H1 (cell line): Measurements from ENCODE around the gene CUBN. TPM values are rescaled to one million over a fixed set of nuclear protein-coding genes. Genes with fewer than 3 reads are reported as not detected.

Source experiments
- CTCF ChIA-PET: fragments of 300-600 bp; sonication (Branson Sonifier 250); formaldehyde crosslinking; loops from one replicate; lab custom pipeline; 2021; ENCODE audit not compliant: partially characterized antibody; lab: Charles Lee
- POLR2A ChIA-PET: fragments of 300-600 bp; sonication (Branson Sonifier 250); formaldehyde crosslinking; loops from one replicate; lab custom pipeline; 2021; ENCODE audit warnings: inconsistent platforms; ENCODE audit not compliant: partially characterized antibody; lab: Charles Lee
- DNase-seq, 2 experiments: peaks; one replicate each; pipeline versions ENCODE4 v3.0.0 to v3.0.0-alpha.2; 2010 to 2022; ENCODE audit warnings: low spot score in 2 of 2, low read depth in 1 of 2, mixed read lengths in 1 of 2
- FAIRE-seq: peaks from 2 replicates; lab custom pipeline; 2011; peaks lifted over from hg19 to GRCh38; lab: Jason Lieb, UNC
- H2AFZ ChIP-seq: 2 replicates; pipeline ENCODE4 v1.8.1; 2012; ENCODE audit warnings: low read length, inconsistent platforms
- H2AK5ac ChIP-seq: 2 replicates; pipeline ENCODE4 v1.6.1; 2013; ENCODE audit warnings: low read depth, low read length
- H2BK120ac ChIP-seq: replicated peaks from 2 replicates; pipeline ENCODE3; 2013; ENCODE audit warnings: low read depth, low read length, inconsistent platforms
- H2BK12ac ChIP-seq: 2 replicates; pipeline ENCODE4 v1.6.1; 2013; ENCODE audit warnings: low read depth, low read length
- H2BK15ac ChIP-seq: 2 replicates; pipeline ENCODE4 v1.6.1; 2013; ENCODE audit warnings: low read length
- H2BK20ac ChIP-seq: 2 replicates; pipeline ENCODE4 v1.6.1; 2013; ENCODE audit warnings: low read length
- H2BK5ac ChIP-seq: 2 replicates; pipeline ENCODE4 v1.6.1; 2013; ENCODE audit warnings: low read depth, low read length
- H3K14ac ChIP-seq: 2 replicates; pipeline ENCODE4 v1.6.1; 2013; ENCODE audit warnings: inconsistent platforms; ENCODE audit not compliant: insufficient read length
- H3K18ac ChIP-seq: 2 replicates; pipeline ENCODE4 v1.6.1; 2013; ENCODE audit warnings: low read length; ENCODE audit errors: extremely low read depth
- H3K23ac ChIP-seq: 2 replicates; pipeline ENCODE4 v1.6.1; 2013; ENCODE audit warnings: inconsistent platforms; ENCODE audit not compliant: insufficient read length
- H3K23me2 ChIP-seq: 2 replicates; pipeline ENCODE4 v1.6.1; 2013; ENCODE audit warnings: low read depth, low read length
- H3K27ac ChIP-seq: 2 replicates; pipeline ENCODE4 v1.6.1; 2011; ENCODE audit warnings: low read depth, low read length, inconsistent platforms
- H3K27me3 ChIP-seq, 4 experiments: replicated peaks in 1 of 4; 1 replicate in 1 of 4; 2 replicates in 3 of 4; pipeline versions ENCODE4 v1.6.1 to v1.8.1; 2011 to 2013; ENCODE audit warnings: low read length in 3 of 4, mild to moderate bottlenecking in 3 of 4, inconsistent platforms in 2 of 4, mixed read lengths in 2 of 4, moderate library complexity in 1 of 4; ENCODE audit not compliant: control insufficient read depth in 3 of 4, insufficient read depth in 3 of 4; ENCODE audit errors: extremely low read depth in 1 of 4
- H3K36me3 ChIP-seq, 4 experiments: 2 replicates each; pipeline versions ENCODE4 v1.6.1 to v1.8.1; 2011 to 2013; ENCODE audit warnings: mild to moderate bottlenecking in 4 of 4, low read length in 3 of 4, moderate library complexity in 2 of 4, control low read depth in 1 of 4, inconsistent platforms in 1 of 4; ENCODE audit not compliant: insufficient read depth in 4 of 4, control insufficient read depth in 2 of 4
- H3K4ac ChIP-seq: replicated peaks from 2 replicates; pipeline ENCODE3; 2013; ENCODE audit warnings: low read length, low read depth, mixed read lengths, inconsistent platforms; ENCODE audit not compliant: insufficient read length
- H3K4me1 ChIP-seq, 4 experiments: replicated peaks in 1 of 4; 1 replicate in 1 of 4; 2 replicates in 3 of 4; pipeline versions ENCODE4 v1.6.1 to v1.8.1; 2011 to 2013; ENCODE audit warnings: low read length in 3 of 4, inconsistent platforms in 2 of 4, mixed read lengths in 1 of 4; ENCODE audit not compliant: insufficient read depth in 4 of 4, control insufficient read depth in 3 of 4
- H3K4me2 ChIP-seq, 2 experiments: 2 replicates each; pipeline versions ENCODE4 v1.6.1 to v1.8.1; 2011 to 2013; ENCODE audit warnings: low read depth in 2 of 2, low read length in 2 of 2, control low read depth in 1 of 2, inconsistent platforms in 1 of 2, mild to moderate bottlenecking in 1 of 2; ENCODE audit not compliant: insufficient read depth in 1 of 2
- H3K4me3 ChIP-seq, 4 experiments: fragments of 200-600, 300-600 bp in 1 of 4; sonication (generic), shearing (Covaris generic), sonication (Bioruptor Twin) in 1 of 4; 2 replicates each; pipeline versions ENCODE4 v1.5.1 to v1.8.1; 2011 to 2016; ENCODE audit warnings: low read length in 4 of 4, low read depth in 3 of 4, control low read depth in 2 of 4, inconsistent platforms in 2 of 4, mild to moderate bottlenecking in 2 of 4, mixed read lengths in 1 of 4, moderate library complexity in 1 of 4; ENCODE audit not compliant: insufficient read depth in 2 of 4; ENCODE audit errors: extremely low read depth in 1 of 4
- H3K56ac ChIP-seq: replicated peaks from 2 replicates; pipeline ENCODE3; 2013; ENCODE audit warnings: low read depth, mild to moderate bottlenecking, mixed read lengths, low read length, inconsistent platforms; ENCODE audit not compliant: insufficient read length
- H3K79me1 ChIP-seq: 2 replicates; pipeline ENCODE4 v1.6.1; 2013; ENCODE audit warnings: low read depth, low read length, control low read depth
- H3K79me2 ChIP-seq, 2 experiments: 2 replicates each; pipeline versions ENCODE4 v1.6.1 to v1.8.1; 2012 to 2013; ENCODE audit warnings: low read length in 2 of 2, mild to moderate bottlenecking in 2 of 2, inconsistent platforms in 1 of 2; ENCODE audit not compliant: insufficient read depth in 2 of 2, control insufficient read depth in 1 of 2
- H3K9ac ChIP-seq, 4 experiments: replicated peaks in 1 of 4; 1 replicate in 1 of 4; 2 replicates in 3 of 4; pipeline versions ENCODE4 v1.6.1 to v1.8.1; 2011 to 2013; ENCODE audit warnings: low read depth in 3 of 4, low read length in 3 of 4, control low read depth in 2 of 4, mild to moderate bottlenecking in 2 of 4, moderate library complexity in 2 of 4, inconsistent platforms in 1 of 4; ENCODE audit errors: extremely low read depth in 1 of 4
- H3K9me3 ChIP-seq, 2 experiments: 2 replicates each; pipeline versions ENCODE4 v1.6.1 to v1.8.1; 2012 to 2013; ENCODE audit warnings: mild to moderate bottlenecking in 2 of 2, moderate library complexity in 2 of 2, control low read depth in 1 of 2, inconsistent platforms in 1 of 2, low read depth in 1 of 2, low read length in 1 of 2, mixed read lengths in 1 of 2; ENCODE audit not compliant: insufficient read depth in 2 of 2
- H4K20me1 ChIP-seq, 2 experiments: replicated peaks in 1 of 2; 2 replicates each; pipeline versions ENCODE3 to v1.8.1; 2011 to 2013; ENCODE audit warnings: inconsistent platforms in 2 of 2, low read length in 2 of 2, mild to moderate bottlenecking in 1 of 2; ENCODE audit not compliant: insufficient read depth in 2 of 2, control insufficient read depth in 1 of 2
- H4K5ac ChIP-seq: 2 replicates; pipeline ENCODE4 v1.6.1; 2013; ENCODE audit warnings: low read length, low read depth, mixed read lengths, inconsistent platforms; ENCODE audit not compliant: insufficient read length
- H4K8ac ChIP-seq: 2 replicates; pipeline ENCODE4 v1.8.0; 2013; ENCODE audit warnings: mild to moderate bottlenecking, moderate library complexity, low read length, inconsistent platforms; ENCODE audit not compliant: insufficient read depth; ENCODE audit errors: extremely low read depth
- H4K91ac ChIP-seq: replicated peaks from 2 replicates; pipeline ENCODE3; 2013; ENCODE audit warnings: low read length, mixed read lengths, inconsistent platforms; ENCODE audit not compliant: insufficient read length
- BACH1 ChIP-seq: IDR thresholded peaks from 2 replicates; pipeline ENCODE4 v1.6.1; 2012; ENCODE audit warnings: low read length, improper control_type of control experiment
- BCL11A ChIP-seq, 2 experiments: IDR thresholded peaks; one replicate each; pipeline ENCODE4 v1.6.1; 2011; ENCODE audit warnings: low read depth in 2 of 2, low read length in 2 of 2, mild to moderate bottlenecking in 2 of 2
- CBX8 ChIP-seq: fragments of 300-800, 300-1000 bp; sonication (generic); IDR thresholded peaks from 2 replicates; pipeline ENCODE4 v1.7.1; 2016; ENCODE audit warnings: low read depth, low read length, borderline replicate concordance
- CHD1 ChIP-seq: IDR thresholded peaks from 2 replicates; pipeline ENCODE4 v1.6.1; 2012; ENCODE audit warnings: low read depth, low read length, improper control_type of control experiment
- GABPA ChIP-seq: IDR thresholded peaks from 2 replicates; pipeline ENCODE4 v1.6.1; 2011; ENCODE audit warnings: mild to moderate bottlenecking, low read length, moderate library complexity, borderline replicate concordance; ENCODE audit not compliant: insufficient read depth
- KDM1A ChIP-seq: fragments of 200-600, 300-600 bp; sonication (generic); IDR thresholded peaks from 2 replicates; pipeline ENCODE4 v1.7.1; 2016; ENCODE audit warnings: mild to moderate bottlenecking, low read length, borderline replicate concordance
- KDM5A ChIP-seq: fragments of 200-600 bp; IDR thresholded peaks from 2 replicates; pipeline ENCODE4 v1.7.1; 2012; ENCODE audit warnings: mild to moderate bottlenecking, low read length, inconsistent platforms, mixed read lengths
- POLR2A ChIP-seq, 2 experiments: IDR thresholded peaks; 1 replicate in 1 of 2; 2 replicates in 1 of 2; pipeline ENCODE4 v1.6.1; 2011; ENCODE audit warnings: low read depth in 2 of 2, low read length in 2 of 2, mild to moderate bottlenecking in 2 of 2; ENCODE audit errors: control extremely low read depth in 1 of 2
- RBBP5 ChIP-seq: IDR thresholded peaks from 2 replicates; pipeline ENCODE4 v1.7.1; 2012; ENCODE audit warnings: low read depth, mild to moderate bottlenecking, inconsistent platforms, low read length, moderate library complexity, borderline replicate concordance
- SAP30 ChIP-seq: fragments of 300-600 bp; sonication (generic); IDR thresholded peaks from 2 replicates; pipeline ENCODE4 v1.7.1; 2012; ENCODE audit warnings: low read length, moderate library complexity, mild to moderate bottlenecking, inconsistent platforms; ENCODE audit not compliant: insufficient read depth, insufficient replicate concordance
- SIN3A ChIP-seq, 2 experiments: IDR thresholded peaks in 1 of 2; conservative IDR thresholded peaks in 1 of 2; 2 replicates each; pipeline ENCODE4 v1.6.1; 2011 to 2012; ENCODE audit warnings: low read length in 2 of 2, improper control_type of control experiment in 1 of 2, low read depth in 1 of 2, mild to moderate bottlenecking in 1 of 2
- SIX5 ChIP-seq: IDR thresholded peaks from 2 replicates; pipeline ENCODE4 v1.6.1; 2011; ENCODE audit warnings: mild to moderate bottlenecking, low read depth, low read length
- TBP ChIP-seq: IDR thresholded peaks from 2 replicates; pipeline ENCODE4 v1.6.1; 2011; ENCODE audit warnings: low read depth, low read length, improper control_type of control experiment
- TEAD4 ChIP-seq: IDR thresholded peaks from 2 replicates; pipeline ENCODE4 v1.6.1; 2012; ENCODE audit warnings: low read depth, low read length, inconsistent platforms, mixed read lengths
- WGBS, 2 experiments: shearing (Covaris generic) in 1 of 2; methylation state at CpG; one replicate each; pipeline versions ENCODE4 v1.1.6 to v1.1.7; 2013 to 2015; ENCODE audit warnings: low lambda C conversion rate in 2 of 2, mixed read lengths in 2 of 2, inconsistent platforms in 1 of 2, low coverage in 1 of 2, missing lambda C conversion rate in 1 of 2; ENCODE audit not compliant: insufficient replicate concordance in 2 of 2, insufficient coverage in 1 of 2, insufficient read length in 1 of 2; ENCODE audit errors: extremely low coverage in 1 of 2, missing lambda C conversion rate in 1 of 2; 5-methylcytosine and 5-hydroxymethylcytosine counted together
- polyA plus RNA-seq, 7 experiments: library from polyadenylated mRNA; depleted of rRNA in 3 of 7; stranded (reverse) in 5 of 7; unstranded in 2 of 7; fragments of >200 nt in 5 of 7; fragments of 200-250 nt in 2 of 7; gene quantifications; 1 replicate in 5 of 7; 2 replicates in 1 of 7; 4 replicates in 1 of 7; pipeline versions ENCODE4 v1.2.1 to v1.2.3, GENCODE V29; 2011 to 2013; ENCODE audit warnings: missing spikeins in 2 of 7, mixed read lengths in 2 of 7
- total RNA-seq: library from RNA; stranded (reverse); fragmentation: NEBNext Ultra II Directional; extraction: Animal tissue kit (Norgen Biotek cat#: 25700); gene quantifications from 2 replicates; pipeline ENCODE4 v1.2.1, GENCODE V29; 2021
- TF ChIP-seq, protein P1 (sequence below): IDR thresholded peaks from 2 replicates; pipeline ENCODE4 v1.6.1; 2012; ENCODE audit warnings: inconsistent platforms

CUBN gene
- total and polyA plus RNA-seq, 2 of the 8 experiments (the other 6 are each of a cell fraction or from before 2014, with no cell fraction given): 0.04 to 0.08 TPM

- Histone ChIP-seq H3K27me3 (no peaks in the 10 kb centered on the region), H3K79me2 (no peaks in the 10 kb centered on the region), H3K4me1 (peaks cover 0 to 9% (median 0%) of the 10 kb centered on the region in 4 experiments; a peak in 1 of 7 replicates), H2AFZ (no peak overlapping the region), H3K9ac (no peak overlapping the region), H3K18ac (no peak overlapping the region), H3K9me3 (no peaks in the 10 kb centered on the region), H3K79me1 (no peaks in the 10 kb centered on the region), H4K5ac (no peak overlapping the region), H3K4ac (no peak overlapping the region), H3K23me2 (no peaks in the 10 kb centered on the region), H3K36me3 (no peaks in the 10 kb centered on the region), H4K91ac (no peak overlapping the region), H3K4me2 (no peak overlapping the region), H2BK15ac (no peak overlapping the region), H2AK5ac (no peak overlapping the region), H3K23ac (no peak overlapping the region), H4K20me1 (no peaks in the 10 kb centered on the region), H4K8ac (no peak overlapping the region), H3K27ac (no peak overlapping the region), H2BK20ac (no peak overlapping the region), H2BK120ac (no peak overlapping the region), H3K4me3 (no peak overlapping the region), H2BK12ac (no peak overlapping the region), H3K56ac (no peak overlapping the region), H3K14ac (no peak overlapping the region), H2BK5ac (no peak overlapping the region)
- FAIRE-seq: no peak
- ChIA-PET CTCF (interaction anchor here (1.0 kb wide), 1 partner anchor 189 kb away, joined by 4 read pairs; no protein-coding TSS in a partner anchor), POLR2A (no interaction called here)
- DNase-seq: no peak
- 79% methylated on average over 3 of the region's 3 CpGs; no CpG with 5 or more reads in 1 of the 2 experiments for WGBS, 2 experiments
- TF ChIP-seq CHD1: no peak
- TF ChIP-seq CBX8: no peak
- no peak for TF ChIP-seq KDM1A
- TF ChIP-seq TBP: no peak
- TF ChIP-seq SIN3A (conservative IDR thresholded peaks at IDR 0.05 in 1 of 2, IDR thresholded peaks at IDR 0.05 in 1 of 2; ENCODE audit: low read depth in 1 of 2, low read length in 2 of 2): no peak
- no peak for TF ChIP-seq SAP30
- TF ChIP-seq, protein P1, sequence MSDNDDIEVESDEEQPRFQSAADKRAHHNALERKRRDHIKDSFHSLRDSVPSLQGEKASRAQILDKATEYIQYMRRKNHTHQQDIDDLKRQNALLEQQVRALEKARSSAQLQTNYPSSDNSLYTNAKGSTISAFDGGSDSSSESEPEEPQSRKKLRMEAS: no peak
- TF ChIP-seq BCL11A (IDR thresholded peaks at IDR 0.05; ENCODE audit: low read depth in 2 of 2, low read length in 2 of 2): no peak
- TF ChIP-seq POLR2A (IDR thresholded peaks at IDR 0.05; ENCODE audit: control extremely low read depth in 1 of 2, low read depth in 2 of 2, low read length in 2 of 2): no peak
- no peak for TF ChIP-seq TEAD4
- no peak for TF ChIP-seq SIX5
- no peak for TF ChIP-seq RBBP5
- TF ChIP-seq GABPA: no peak
- no peak for TF ChIP-seq KDM5A
- TF ChIP-seq BACH1: no peak
Observed at GRCh38 chr10:17066807-17067206, 62.8 kb downstream of the CUBN start.
